H1 (cell line): ENCODE data around the gene SHROOM3. TPM values are rescaled to one million over a fixed set of nuclear protein-coding genes. Genes with fewer than 3 reads are reported as not detected.

Experiments
- CTCF ChIA-PET: fragments of 300-600 bp; sonication (Branson Sonifier 250); formaldehyde crosslinking; loops from one replicate; lab custom pipeline; 2021; ENCODE audit not compliant: partially characterized antibody; lab: Charles Lee
- POLR2A ChIA-PET: fragments of 300-600 bp; sonication (Branson Sonifier 250); formaldehyde crosslinking; loops from one replicate; lab custom pipeline; 2021; ENCODE audit warnings: inconsistent platforms; ENCODE audit not compliant: partially characterized antibody; lab: Charles Lee
- DNase-seq, 2 experiments: peaks; one replicate each; pipeline versions ENCODE4 v3.0.0 to v3.0.0-alpha.2; 2010 to 2022; ENCODE audit warnings: low spot score in 2 of 2, low read depth in 1 of 2, mixed read lengths in 1 of 2
- FAIRE-seq: peaks from 2 replicates; lab custom pipeline; 2011; peaks lifted over from hg19 to GRCh38; lab: Jason Lieb, UNC
- H2AFZ ChIP-seq: 2 replicates; pipeline ENCODE4 v1.8.1; 2012; ENCODE audit warnings: low read length, inconsistent platforms
- H2AK5ac ChIP-seq: 2 replicates; pipeline ENCODE4 v1.6.1; 2013; ENCODE audit warnings: low read depth, low read length
- H2BK120ac ChIP-seq: replicated peaks from 2 replicates; pipeline ENCODE3; 2013; ENCODE audit warnings: low read depth, low read length, inconsistent platforms
- H2BK12ac ChIP-seq: 2 replicates; pipeline ENCODE4 v1.6.1; 2013; ENCODE audit warnings: low read depth, low read length
- H2BK15ac ChIP-seq: 2 replicates; pipeline ENCODE4 v1.6.1; 2013; ENCODE audit warnings: low read length
- H2BK20ac ChIP-seq: 2 replicates; pipeline ENCODE4 v1.6.1; 2013; ENCODE audit warnings: low read length
- H2BK5ac ChIP-seq: 2 replicates; pipeline ENCODE4 v1.6.1; 2013; ENCODE audit warnings: low read depth, low read length
- H3K14ac ChIP-seq: 2 replicates; pipeline ENCODE4 v1.6.1; 2013; ENCODE audit warnings: inconsistent platforms; ENCODE audit not compliant: insufficient read length
- H3K18ac ChIP-seq: 2 replicates; pipeline ENCODE4 v1.6.1; 2013; ENCODE audit warnings: low read length; ENCODE audit errors: extremely low read depth
- H3K23ac ChIP-seq: 2 replicates; pipeline ENCODE4 v1.6.1; 2013; ENCODE audit warnings: inconsistent platforms; ENCODE audit not compliant: insufficient read length
- H3K23me2 ChIP-seq: 2 replicates; pipeline ENCODE4 v1.6.1; 2013; ENCODE audit warnings: low read depth, low read length
- H3K27ac ChIP-seq: 2 replicates; pipeline ENCODE4 v1.6.1; 2011; ENCODE audit warnings: low read depth, low read length, inconsistent platforms
- H3K27me3 ChIP-seq, 4 experiments: replicated peaks in 1 of 4; 1 replicate in 1 of 4; 2 replicates in 3 of 4; pipeline versions ENCODE4 v1.6.1 to v1.8.1; 2011 to 2013; ENCODE audit warnings: low read length in 3 of 4, mild to moderate bottlenecking in 3 of 4, inconsistent platforms in 2 of 4, mixed read lengths in 2 of 4, moderate library complexity in 1 of 4; ENCODE audit not compliant: control insufficient read depth in 3 of 4, insufficient read depth in 3 of 4; ENCODE audit errors: extremely low read depth in 1 of 4
- H3K36me3 ChIP-seq, 4 experiments: 2 replicates each; pipeline versions ENCODE4 v1.6.1 to v1.8.1; 2011 to 2013; ENCODE audit warnings: mild to moderate bottlenecking in 4 of 4, low read length in 3 of 4, moderate library complexity in 2 of 4, control low read depth in 1 of 4, inconsistent platforms in 1 of 4; ENCODE audit not compliant: insufficient read depth in 4 of 4, control insufficient read depth in 2 of 4
- H3K4ac ChIP-seq: replicated peaks from 2 replicates; pipeline ENCODE3; 2013; ENCODE audit warnings: low read length, low read depth, mixed read lengths, inconsistent platforms; ENCODE audit not compliant: insufficient read length
- H3K4me1 ChIP-seq, 4 experiments: replicated peaks in 1 of 4; 1 replicate in 1 of 4; 2 replicates in 3 of 4; pipeline versions ENCODE4 v1.6.1 to v1.8.1; 2011 to 2013; ENCODE audit warnings: low read length in 3 of 4, inconsistent platforms in 2 of 4, mixed read lengths in 1 of 4; ENCODE audit not compliant: insufficient read depth in 4 of 4, control insufficient read depth in 3 of 4
- H3K4me2 ChIP-seq, 2 experiments: 2 replicates each; pipeline versions ENCODE4 v1.6.1 to v1.8.1; 2011 to 2013; ENCODE audit warnings: low read depth in 2 of 2, low read length in 2 of 2, control low read depth in 1 of 2, inconsistent platforms in 1 of 2, mild to moderate bottlenecking in 1 of 2; ENCODE audit not compliant: insufficient read depth in 1 of 2
- H3K4me3 ChIP-seq, 4 experiments: fragments of 200-600, 300-600 bp in 1 of 4; sonication (generic), shearing (Covaris generic), sonication (Bioruptor Twin) in 1 of 4; 2 replicates each; pipeline versions ENCODE4 v1.5.1 to v1.8.1; 2011 to 2016; ENCODE audit warnings: low read length in 4 of 4, low read depth in 3 of 4, control low read depth in 2 of 4, inconsistent platforms in 2 of 4, mild to moderate bottlenecking in 2 of 4, mixed read lengths in 1 of 4, moderate library complexity in 1 of 4; ENCODE audit not compliant: insufficient read depth in 2 of 4; ENCODE audit errors: extremely low read depth in 1 of 4
- H3K56ac ChIP-seq: replicated peaks from 2 replicates; pipeline ENCODE3; 2013; ENCODE audit warnings: low read depth, mild to moderate bottlenecking, mixed read lengths, low read length, inconsistent platforms; ENCODE audit not compliant: insufficient read length
- H3K79me1 ChIP-seq: 2 replicates; pipeline ENCODE4 v1.6.1; 2013; ENCODE audit warnings: low read depth, low read length, control low read depth
- H3K79me2 ChIP-seq, 2 experiments: 2 replicates each; pipeline versions ENCODE4 v1.6.1 to v1.8.1; 2012 to 2013; ENCODE audit warnings: low read length in 2 of 2, mild to moderate bottlenecking in 2 of 2, inconsistent platforms in 1 of 2; ENCODE audit not compliant: insufficient read depth in 2 of 2, control insufficient read depth in 1 of 2
- H3K9ac ChIP-seq, 4 experiments: replicated peaks in 1 of 4; 1 replicate in 1 of 4; 2 replicates in 3 of 4; pipeline versions ENCODE4 v1.6.1 to v1.8.1; 2011 to 2013; ENCODE audit warnings: low read depth in 3 of 4, low read length in 3 of 4, control low read depth in 2 of 4, mild to moderate bottlenecking in 2 of 4, moderate library complexity in 2 of 4, inconsistent platforms in 1 of 4; ENCODE audit errors: extremely low read depth in 1 of 4
- H3K9me3 ChIP-seq, 2 experiments: 2 replicates each; pipeline versions ENCODE4 v1.6.1 to v1.8.1; 2012 to 2013; ENCODE audit warnings: mild to moderate bottlenecking in 2 of 2, moderate library complexity in 2 of 2, control low read depth in 1 of 2, inconsistent platforms in 1 of 2, low read depth in 1 of 2, low read length in 1 of 2, mixed read lengths in 1 of 2; ENCODE audit not compliant: insufficient read depth in 2 of 2
- H4K20me1 ChIP-seq, 2 experiments: replicated peaks in 1 of 2; 2 replicates each; pipeline versions ENCODE3 to v1.8.1; 2011 to 2013; ENCODE audit warnings: inconsistent platforms in 2 of 2, low read length in 2 of 2, mild to moderate bottlenecking in 1 of 2; ENCODE audit not compliant: insufficient read depth in 2 of 2, control insufficient read depth in 1 of 2
- H4K5ac ChIP-seq: 2 replicates; pipeline ENCODE4 v1.6.1; 2013; ENCODE audit warnings: low read length, low read depth, mixed read lengths, inconsistent platforms; ENCODE audit not compliant: insufficient read length
- H4K8ac ChIP-seq: 2 replicates; pipeline ENCODE4 v1.8.0; 2013; ENCODE audit warnings: mild to moderate bottlenecking, moderate library complexity, low read length, inconsistent platforms; ENCODE audit not compliant: insufficient read depth; ENCODE audit errors: extremely low read depth
- H4K91ac ChIP-seq: replicated peaks from 2 replicates; pipeline ENCODE3; 2013; ENCODE audit warnings: low read length, mixed read lengths, inconsistent platforms; ENCODE audit not compliant: insufficient read length
- BRCA1 ChIP-seq: IDR thresholded peaks from 2 replicates; pipeline ENCODE4 v1.6.1; 2012; ENCODE audit warnings: low read depth, low read length, improper control_type of control experiment
- MAX ChIP-seq: IDR thresholded peaks from 2 replicates; pipeline ENCODE4 v1.6.1; 2012; ENCODE audit warnings: inconsistent platforms
- RBBP5 ChIP-seq: IDR thresholded peaks from 2 replicates; pipeline ENCODE4 v1.7.1; 2012; ENCODE audit warnings: low read depth, mild to moderate bottlenecking, inconsistent platforms, low read length, moderate library complexity, borderline replicate concordance
- TCF12 ChIP-seq: IDR thresholded peaks from 2 replicates; pipeline ENCODE4 v1.6.1; 2011; ENCODE audit warnings: low read depth, mild to moderate bottlenecking, low read length
- TEAD4 ChIP-seq: IDR thresholded peaks from 2 replicates; pipeline ENCODE4 v1.6.1; 2012; ENCODE audit warnings: low read depth, low read length, inconsistent platforms, mixed read lengths
- WGBS, 2 experiments: shearing (Covaris generic) in 1 of 2; methylation state at CpG; one replicate each; pipeline versions ENCODE4 v1.1.6 to v1.1.7; 2013 to 2015; ENCODE audit warnings: low lambda C conversion rate in 2 of 2, mixed read lengths in 2 of 2, inconsistent platforms in 1 of 2, low coverage in 1 of 2, missing lambda C conversion rate in 1 of 2; ENCODE audit not compliant: insufficient replicate concordance in 2 of 2, insufficient coverage in 1 of 2, insufficient read length in 1 of 2; ENCODE audit errors: extremely low coverage in 1 of 2, missing lambda C conversion rate in 1 of 2; 5-methylcytosine and 5-hydroxymethylcytosine counted together
- polyA plus RNA-seq, 7 experiments: library from polyadenylated mRNA; depleted of rRNA in 3 of 7; stranded (reverse) in 5 of 7; unstranded in 2 of 7; fragments of >200 nt in 5 of 7; fragments of 200-250 nt in 2 of 7; gene quantifications; 1 replicate in 5 of 7; 2 replicates in 1 of 7; 4 replicates in 1 of 7; pipeline versions ENCODE4 v1.2.1 to v1.2.3, GENCODE V29; 2011 to 2013; ENCODE audit warnings: missing spikeins in 2 of 7, mixed read lengths in 2 of 7
- total RNA-seq: library from RNA; stranded (reverse); fragmentation: NEBNext Ultra II Directional; extraction: Animal tissue kit (Norgen Biotek cat#: 25700); gene quantifications from 2 replicates; pipeline ENCODE4 v1.2.1, GENCODE V29; 2021

Gene SHROOM3
- total and polyA plus RNA-seq, 2 of the 8 experiments (the other 6 are each of a cell fraction or from before 2014, with no cell fraction given): 15.8 to 34.0 TPM

GRCh38 chr4:76429636-76430035 is 5.4 kb upstream of the SHROOM3 start:
- no peaks in the 10 kb centered on the region for H3K79me1 ChIP-seq
- H4K8ac ChIP-seq: no peak overlapping the region
- FAIRE-seq: no peak
- no peaks in the 10 kb centered on the region for H3K36me3 ChIP-seq
- H2BK15ac ChIP-seq: no peak overlapping the region
- H3K4me3 ChIP-seq: no peak overlapping the region
- H4K5ac ChIP-seq: no peak overlapping the region
- H3K27ac ChIP-seq: no peak overlapping the region
- no peaks in the 10 kb centered on the region for H3K79me2 ChIP-seq
- ChIA-PET POLR2A (no interaction called here), CTCF (interaction anchor here (1.1 to 17.5 kb wide), 10 partner anchors 11 to 466 kb away, joined by 3 to 314 read pairs (median 8); no protein-coding TSS in a partner anchor)
- H3K18ac ChIP-seq: no peak overlapping the region
- no peak overlapping the region for H3K4me2 ChIP-seq
- H3K4me1 ChIP-seq: peaks cover 0 to 8% (median 6%) of the 10 kb centered on the region in 4 experiments; a peak in 4 of 7 replicates
- H2BK120ac ChIP-seq: no peak overlapping the region
- H3K14ac ChIP-seq: no peak overlapping the region
- no peaks in the 10 kb centered on the region for H3K9me3 ChIP-seq
- 89% methylated on average over 1 of the region's 1 CpG; no CpG with 5 or more reads in 1 of the 2 experiments for WGBS, 2 experiments
- TF ChIP-seq TCF12 (no peak), BRCA1 (no peak), TEAD4 (no peak), MAX (no peak), RBBP5 (no peak)
- H2BK20ac ChIP-seq: no peak overlapping the region
- H4K20me1 ChIP-seq: no peaks in the 10 kb centered on the region
- no peaks in the 10 kb centered on the region for H3K27me3 ChIP-seq
- H2AFZ ChIP-seq: no peak overlapping the region
- no peak overlapping the region for H2AK5ac ChIP-seq
- no peak overlapping the region for H2BK12ac ChIP-seq
- no peaks in the 10 kb centered on the region for H3K23me2 ChIP-seq
- no peak overlapping the region for H3K23ac ChIP-seq
- DNase-seq: no peak
- H2BK5ac ChIP-seq: no peak overlapping the region
- no peak overlapping the region for H4K91ac ChIP-seq
- H3K9ac ChIP-seq: no peak overlapping the region
- H3K4ac ChIP-seq: no peak overlapping the region
- H3K56ac ChIP-seq: no peak overlapping the region
